Thoracic aorta (tissue), 2 donors: ENCODE data around the gene CPLX3. TPM values are rescaled to one million over a fixed set of nuclear protein-coding genes. Genes with fewer than 3 reads are reported as not detected.

Experiments used
- ATAC-seq: fragments of 150-250 bp; one replicate; pipeline ENCODE4 v1.8.0; 2017; ENCODE audit warnings: low read depth; ENCODE audit not compliant: insufficient number of reproducible peaks, low FRiP score
- DNase-seq: peaks from one replicate; pipeline ENCODE4 v3.0.0-alpha.2; 2020; ENCODE audit warnings: low spot score
- H3K27ac ChIP-seq, 2 donors: fragments of 200-600 bp; sonication (generic); 1 replicate in 1 of 2; 2 replicates in 1 of 2; pipeline ENCODE4 v1.5.1; 2016; ENCODE audit warnings: mild to moderate bottlenecking in 2 of 2, moderate library complexity in 2 of 2
- H3K27me3 ChIP-seq: fragments of 200-600 bp; sonication (generic); replicated peaks from 2 replicates; pipeline ENCODE4 v1.6.0; 2016; ENCODE audit warnings: mild to moderate bottlenecking; ENCODE audit not compliant: insufficient read depth
- H3K36me3 ChIP-seq: fragments of 200-600 bp; sonication (generic); one replicate; pipeline ENCODE4 v1.5.1; 2016
- H3K4me1 ChIP-seq, 2 donors: fragments of 200-600 bp; sonication (generic); 1 replicate in 1 of 2; 2 replicates in 1 of 2; pipeline versions ENCODE4 v1.5.1 to v1.6.0; 2016; ENCODE audit warnings: low read depth in 2 of 2, mild to moderate bottlenecking in 1 of 2; ENCODE audit not compliant: control insufficient read depth in 1 of 2
- H3K4me3 ChIP-seq: fragments of 200-600 bp; sonication (generic); 2 replicates; pipeline ENCODE4 v1.5.1; 2016; ENCODE audit warnings: mild to moderate bottlenecking
- H3K9me3 ChIP-seq: fragments of 200-600 bp; sonication (generic); 2 replicates; pipeline ENCODE4 v1.5.1; 2016
- total RNA-seq, 2 donors: library from RNA; depleted of rRNA; stranded (reverse); fragments of >200 nt; gene quantifications; one replicate each; pipeline versions ENCODE4 v1.1.0 to v1.2.3, GENCODE V29; 2016
- TF ChIP-seq, protein P1 (sequence below): fragments of 200-600 bp; sonication (generic); IDR thresholded peaks from one replicate; pipeline ENCODE4 v1.5.1; 2019; ENCODE audit warnings: antibody characterized with exemption

Gene CPLX3
- total RNA-seq, 2 donors from 2014 or later: not detected

DNA sequence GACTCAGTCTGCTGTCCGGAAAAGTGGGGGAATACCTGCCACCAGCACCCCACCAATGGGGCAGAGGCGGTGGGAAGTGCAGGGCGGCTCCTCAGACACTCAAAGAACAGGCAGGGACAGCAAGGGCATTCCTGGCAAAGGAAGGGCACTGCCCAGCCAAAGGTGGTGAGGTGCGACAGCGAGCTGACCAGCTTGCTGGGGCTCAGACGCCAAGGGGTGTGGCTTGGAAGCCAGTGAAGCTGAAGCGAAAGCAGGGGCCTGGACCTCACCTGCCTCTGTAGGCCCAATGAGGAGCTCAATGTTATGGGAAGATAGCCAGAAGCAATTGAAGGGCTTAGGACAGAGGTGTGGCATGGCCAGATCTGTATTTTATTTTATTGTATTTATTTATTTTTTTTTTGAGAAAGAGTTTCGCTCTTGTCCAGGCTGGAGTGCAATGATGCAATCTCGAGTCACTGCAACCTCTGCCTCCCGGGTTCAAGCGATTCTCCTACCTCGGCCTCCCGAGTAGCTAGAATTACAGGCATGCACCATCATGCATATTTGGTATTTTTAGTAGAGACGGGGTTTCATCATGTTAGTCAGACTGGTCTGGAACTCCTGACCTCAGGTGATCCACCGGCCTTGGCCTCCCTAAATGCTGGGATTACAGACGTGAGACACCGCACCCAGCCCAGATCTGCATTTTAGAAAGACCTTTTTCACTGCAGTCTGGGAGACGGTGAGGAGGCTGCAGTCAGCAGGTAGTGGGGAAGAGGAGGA lies 18.2 kb upstream of the CPLX3 start:
- H3K27ac ChIP-seq: no peak overlapping the region
- no peak for ATAC-seq
- TF ChIP-seq, protein P1, sequence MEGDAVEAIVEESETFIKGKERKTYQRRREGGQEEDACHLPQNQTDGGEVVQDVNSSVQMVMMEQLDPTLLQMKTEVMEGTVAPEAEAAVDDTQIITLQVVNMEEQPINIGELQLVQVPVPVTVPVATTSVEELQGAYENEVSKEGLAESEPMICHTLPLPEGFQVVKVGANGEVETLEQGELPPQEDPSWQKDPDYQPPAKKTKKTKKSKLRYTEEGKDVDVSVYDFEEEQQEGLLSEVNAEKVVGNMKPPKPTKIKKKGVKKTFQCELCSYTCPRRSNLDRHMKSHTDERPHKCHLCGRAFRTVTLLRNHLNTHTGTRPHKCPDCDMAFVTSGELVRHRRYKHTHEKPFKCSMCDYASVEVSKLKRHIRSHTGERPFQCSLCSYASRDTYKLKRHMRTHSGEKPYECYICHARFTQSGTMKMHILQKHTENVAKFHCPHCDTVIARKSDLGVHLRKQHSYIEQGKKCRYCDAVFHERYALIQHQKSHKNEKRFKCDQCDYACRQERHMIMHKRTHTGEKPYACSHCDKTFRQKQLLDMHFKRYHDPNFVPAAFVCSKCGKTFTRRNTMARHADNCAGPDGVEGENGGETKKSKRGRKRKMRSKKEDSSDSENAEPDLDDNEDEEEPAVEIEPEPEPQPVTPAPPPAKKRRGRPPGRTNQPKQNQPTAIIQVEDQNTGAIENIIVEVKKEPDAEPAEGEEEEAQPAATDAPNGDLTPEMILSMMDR: no peak
- H3K4me1 ChIP-seq: no peaks in the 10 kb centered on the region
- no peak for DNase-seq
- H3K4me3 ChIP-seq: no peak overlapping the region
- H3K36me3 ChIP-seq: peaks cover 3% of the 10 kb centered on the region
- no peaks in the 10 kb centered on the region for H3K27me3 ChIP-seq
- no peaks in the 10 kb centered on the region for H3K9me3 ChIP-seq

- no peaks in the 10 kb centered on the region for H3K27me3 ChIP-seq
- H3K4me1 ChIP-seq: no peaks in the 10 kb centered on the region
- DNase-seq (no peak), ATAC-seq (no peak)
- H3K4me3 ChIP-seq: no peak overlapping the region
- no peak overlapping the region for H3K27ac ChIP-seq
- TF ChIP-seq, protein P1: no peak
- H3K36me3 ChIP-seq: peaks cover 2% of the 10 kb centered on the region
- no peaks in the 10 kb centered on the region for H3K9me3 ChIP-seq
These were observed 17.6 kb upstream of the CPLX3 start for GRCh38 chr15:74808840-74809229.

DNA sequence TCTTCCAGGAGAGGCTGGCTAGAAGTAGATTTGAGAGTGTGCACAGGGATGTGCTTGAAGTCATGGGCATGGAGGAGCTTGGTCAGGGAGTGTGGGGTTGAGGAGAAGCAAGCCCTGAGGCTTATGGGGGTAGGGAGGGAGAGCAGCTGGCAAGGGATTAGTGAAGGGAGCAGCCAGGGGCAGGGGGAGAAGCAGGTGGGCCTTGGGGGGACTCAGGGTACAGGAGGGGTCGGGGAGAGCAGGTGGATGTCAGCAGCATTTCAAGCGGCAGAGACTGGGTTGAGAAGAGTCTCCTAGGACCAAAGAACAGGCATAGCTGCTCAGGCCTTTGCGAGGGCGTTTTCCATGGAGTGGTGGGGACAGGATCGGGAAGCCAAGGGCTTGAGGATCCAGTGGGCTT lies 17.2 kb upstream of the CPLX3 start:
- Histone ChIP-seq H3K36me3 (no peaks in the 10 kb centered on the region), H3K4me1 (no peaks in the 10 kb centered on the region), H3K4me3 (no peak overlapping the region), H3K27ac (no peak overlapping the region), H3K9me3 (no peaks in the 10 kb centered on the region), H3K27me3 (no peaks in the 10 kb centered on the region)
- TF ChIP-seq, protein P1: no peak
- DNase-seq (no peak), ATAC-seq (no peak)

DNA sequence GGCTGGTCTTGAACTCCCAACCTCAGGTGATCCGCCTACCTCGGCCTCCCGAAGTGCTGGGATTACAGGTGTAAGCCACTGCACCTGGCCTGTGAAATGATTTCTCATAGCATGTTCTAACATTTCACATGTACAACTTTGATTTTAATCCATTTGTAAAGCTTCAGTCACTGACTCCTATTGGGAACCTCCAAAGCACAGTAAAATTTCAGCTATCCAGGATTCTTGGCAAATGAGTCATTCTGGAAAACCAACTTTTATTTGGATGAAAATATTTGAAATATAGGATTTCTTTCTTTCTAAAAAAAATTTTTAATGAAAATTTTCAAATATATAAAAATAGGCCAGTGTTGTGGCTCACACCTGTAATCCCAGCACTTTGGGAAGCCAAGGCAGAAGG lies 16.5 kb upstream of the CPLX3 start:
- DNase-seq (no peak), ATAC-seq (no peak)
- H3K36me3 ChIP-seq: no peaks in the 10 kb centered on the region
- TF ChIP-seq, protein P1: no peak
- H3K9me3 ChIP-seq: no peaks in the 10 kb centered on the region
- H3K27ac ChIP-seq: no peak overlapping the region
- no peaks in the 10 kb centered on the region for H3K27me3 ChIP-seq
- H3K4me1 ChIP-seq: no peaks in the 10 kb centered on the region
- H3K4me3 ChIP-seq: no peak overlapping the region

DNA sequence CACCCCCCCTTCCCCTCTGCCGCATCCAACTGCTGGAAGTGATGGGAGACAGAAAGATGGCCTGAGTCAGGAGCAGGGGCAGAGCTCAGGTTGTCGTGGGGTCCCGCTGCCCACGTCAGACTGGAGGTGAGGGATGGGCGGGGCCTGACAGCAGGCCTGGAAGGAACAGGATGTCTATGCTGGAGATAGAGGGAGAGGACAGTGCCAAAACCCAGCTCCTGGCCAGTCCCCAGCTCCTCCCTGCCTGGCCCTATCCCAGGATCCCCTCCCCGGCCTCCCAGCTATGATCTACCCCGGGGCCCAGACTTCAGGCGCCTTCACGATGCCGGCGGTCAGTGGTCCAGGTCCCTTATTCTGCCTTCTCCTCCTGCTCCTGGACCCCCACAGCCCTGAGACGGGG lies 13.9 kb upstream of the CPLX3 start, which contains the start of gene LMAN1L:
Gene LMAN1L (plus strand): TSS at position 303 of the 400 bp plus-strand sequence. CDS start 20 bp downstream, at position 323.
- H3K36me3 ChIP-seq: no peaks in the 10 kb centered on the region
- TF ChIP-seq, protein P1: no peak
- no peak within 1 kb of the TSS for H3K4me3 ChIP-seq
- no peak for ATAC-seq
- no peaks in the 10 kb centered on the region for H3K4me1 ChIP-seq
- H3K9me3 ChIP-seq: no peaks in the 10 kb centered on the region
- no peak for DNase-seq
- H3K27ac ChIP-seq: no peak within 1 kb of the TSS
- H3K27me3 ChIP-seq: no peaks in the 10 kb centered on the region
